ENCODE data around the gene TUBB8B.
"Not testable (repeated sequence)": the region's sequence is repeated elsewhere in the genome, so short reads cannot be mapped to it uniquely, and the experiment has no call there.

DNA sequence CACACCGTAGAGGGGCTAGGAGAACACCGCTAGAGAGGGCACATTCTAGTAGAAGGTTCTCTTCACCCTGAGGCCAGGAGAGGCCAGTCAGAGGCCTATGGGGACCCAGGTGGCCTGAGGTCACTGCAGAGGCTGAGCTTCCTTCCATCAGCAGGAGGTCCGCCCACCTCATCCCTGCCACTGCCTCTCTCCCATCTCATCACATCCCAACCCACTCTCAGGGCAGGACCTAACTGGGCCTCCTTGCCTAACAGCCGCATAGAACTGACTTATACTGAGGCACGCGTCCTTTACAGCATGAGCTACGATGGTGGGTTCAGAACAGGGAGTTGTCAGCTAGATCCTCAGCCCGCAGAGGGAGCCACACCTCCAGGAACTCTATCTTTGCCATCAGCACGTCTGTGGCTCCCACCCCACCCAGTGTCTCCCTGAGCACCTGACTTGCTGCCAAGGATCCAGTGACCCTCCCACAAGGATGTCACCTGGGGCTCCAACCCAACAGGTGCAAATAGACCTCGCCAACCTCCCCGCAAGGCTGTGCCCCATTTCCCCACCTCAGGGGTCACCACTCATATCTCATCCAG, 33.3 kb upstream of the TUBB8B start:
- not testable (repeated sequence) for TF ChIP-seq CTCF, POLR2AphosphoS5, POLR2A, EP300 (IDR thresholded peaks at IDR 0.05)
